AG04450 (cell line): ENCODE data around the gene PNPLA5. TPM values are rescaled to one million over a fixed set of nuclear protein-coding genes. Genes with fewer than 3 reads are reported as not detected.

Experiments
- CTCF ChIA-PET: fragments of 300-600, 350-600 bp; formaldehyde crosslinking; extraction: SDS; loops from one replicate; lab custom pipeline; 2022; ENCODE audit warnings: antibody characterized with exemption, inconsistent platforms; lab: Charles Lee
- POLR2A ChIA-PET: fragments of 350-600 bp; formaldehyde crosslinking; extraction: SDS; loops from one replicate; lab custom pipeline; 2021; ENCODE audit warnings: antibody characterized with exemption, inconsistent platforms; lab: Yijun Ruan, JAX
- DNase-seq: peaks from one replicate; pipeline ENCODE4 v3.0.0-alpha.2; 2011; ENCODE audit warnings: low read depth, low spot score
- H3K27ac ChIP-seq: one replicate; pipeline ENCODE4 v1.5.1; 2012; ENCODE audit warnings: low read depth, low read length, control low read depth
- H3K27me3 ChIP-seq: one replicate; pipeline ENCODE4 v1.6.0; 2012; ENCODE audit warnings: low read length; ENCODE audit not compliant: control insufficient read depth, insufficient read depth
- H3K4me3 ChIP-seq: 2 replicates; pipeline ENCODE4 v1.5.1; 2011; ENCODE audit warnings: mild to moderate bottlenecking, low read depth, low read length, control low read depth
- H3K9me3 ChIP-seq: 2 replicates; pipeline ENCODE4 v1.5.1; 2012; ENCODE audit warnings: low read length; ENCODE audit not compliant: control insufficient read depth, insufficient read depth
- polyA plus RNA-seq: library from polyadenylated mRNA; depleted of rRNA; stranded (reverse); fragments of >200 nt; gene quantifications from 2 replicates; pipeline ENCODE4 v1.2.3, GENCODE V29; 2011
- TF ChIP-seq, protein P1 (sequence below): IDR thresholded peaks from 2 replicates; pipeline ENCODE4 v1.5.1; 2011; ENCODE audit warnings: low read depth, low read length, control low read depth, inconsistent platforms

PNPLA5 gene
- polyA plus RNA-seq, 1 experiment: 0.12 TPM

DNA sequence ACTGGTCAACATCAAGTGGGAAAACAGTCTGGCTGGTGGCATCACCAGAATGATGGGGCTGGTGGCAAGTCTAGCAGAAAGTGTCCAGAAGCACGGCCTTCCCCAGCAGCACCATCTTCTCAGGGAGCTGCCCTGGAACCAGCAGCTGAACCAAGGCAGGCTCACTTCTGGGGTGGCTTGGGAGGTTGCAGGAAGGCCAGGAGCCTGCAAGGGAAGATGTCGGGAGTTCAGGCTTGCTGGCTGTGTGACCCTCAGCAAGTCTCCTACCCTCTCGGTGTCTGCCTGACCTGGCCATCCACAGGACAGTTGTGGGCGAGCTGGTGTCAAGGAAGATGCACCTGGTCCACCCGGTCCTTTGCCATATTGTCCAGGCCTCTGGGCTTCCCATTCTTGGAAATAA, 2.3 kb upstream of the PNPLA5 start:
- Histone ChIP-seq H3K27ac (no peak overlapping the region), H3K9me3 (no peaks in the 10 kb centered on the region; the same call in 1 of the 2 replicates), H3K27me3 (peaks cover 26% of the 10 kb centered on the region), H3K4me3 (no peak overlapping the region)
- ChIA-PET CTCF (no interaction called here), POLR2A (no interaction called here)
- DNase-seq: no peak
- TF ChIP-seq, protein P1, sequence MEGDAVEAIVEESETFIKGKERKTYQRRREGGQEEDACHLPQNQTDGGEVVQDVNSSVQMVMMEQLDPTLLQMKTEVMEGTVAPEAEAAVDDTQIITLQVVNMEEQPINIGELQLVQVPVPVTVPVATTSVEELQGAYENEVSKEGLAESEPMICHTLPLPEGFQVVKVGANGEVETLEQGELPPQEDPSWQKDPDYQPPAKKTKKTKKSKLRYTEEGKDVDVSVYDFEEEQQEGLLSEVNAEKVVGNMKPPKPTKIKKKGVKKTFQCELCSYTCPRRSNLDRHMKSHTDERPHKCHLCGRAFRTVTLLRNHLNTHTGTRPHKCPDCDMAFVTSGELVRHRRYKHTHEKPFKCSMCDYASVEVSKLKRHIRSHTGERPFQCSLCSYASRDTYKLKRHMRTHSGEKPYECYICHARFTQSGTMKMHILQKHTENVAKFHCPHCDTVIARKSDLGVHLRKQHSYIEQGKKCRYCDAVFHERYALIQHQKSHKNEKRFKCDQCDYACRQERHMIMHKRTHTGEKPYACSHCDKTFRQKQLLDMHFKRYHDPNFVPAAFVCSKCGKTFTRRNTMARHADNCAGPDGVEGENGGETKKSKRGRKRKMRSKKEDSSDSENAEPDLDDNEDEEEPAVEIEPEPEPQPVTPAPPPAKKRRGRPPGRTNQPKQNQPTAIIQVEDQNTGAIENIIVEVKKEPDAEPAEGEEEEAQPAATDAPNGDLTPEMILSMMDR: no peak

DNA sequence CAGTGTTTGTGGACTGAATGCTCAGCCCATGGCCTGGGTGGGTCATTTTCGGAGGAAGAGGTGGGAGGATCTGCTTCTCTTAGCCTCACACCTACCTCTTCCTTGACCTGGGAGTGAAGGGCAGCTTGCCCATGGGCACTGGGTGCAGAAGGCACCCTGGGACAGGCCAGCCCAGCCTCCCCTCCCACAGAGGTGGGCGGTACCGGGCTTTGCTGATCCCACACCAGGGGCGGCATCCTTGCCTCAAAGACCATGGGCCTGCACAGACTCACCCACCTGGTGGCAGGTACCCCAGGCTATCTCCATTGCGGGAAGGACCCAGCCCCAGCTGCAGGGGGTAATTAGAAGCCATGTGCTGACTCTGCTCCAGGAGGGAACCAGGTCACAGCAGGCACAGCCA, 1.5 kb upstream of the PNPLA5 start:
- POLR2A ChIA-PET: no interaction called here
- Histone ChIP-seq H3K27me3 (peaks cover 30% of the 10 kb centered on the region), H3K4me3 (no peak overlapping the region), H3K27ac (no peak overlapping the region), H3K9me3 (no peaks in the 10 kb centered on the region; the same call in 1 of the 2 replicates)
- TF ChIP-seq, protein P1: no peak
- DNase-seq: no peak
- CTCF ChIA-PET: no interaction called here

DNA sequence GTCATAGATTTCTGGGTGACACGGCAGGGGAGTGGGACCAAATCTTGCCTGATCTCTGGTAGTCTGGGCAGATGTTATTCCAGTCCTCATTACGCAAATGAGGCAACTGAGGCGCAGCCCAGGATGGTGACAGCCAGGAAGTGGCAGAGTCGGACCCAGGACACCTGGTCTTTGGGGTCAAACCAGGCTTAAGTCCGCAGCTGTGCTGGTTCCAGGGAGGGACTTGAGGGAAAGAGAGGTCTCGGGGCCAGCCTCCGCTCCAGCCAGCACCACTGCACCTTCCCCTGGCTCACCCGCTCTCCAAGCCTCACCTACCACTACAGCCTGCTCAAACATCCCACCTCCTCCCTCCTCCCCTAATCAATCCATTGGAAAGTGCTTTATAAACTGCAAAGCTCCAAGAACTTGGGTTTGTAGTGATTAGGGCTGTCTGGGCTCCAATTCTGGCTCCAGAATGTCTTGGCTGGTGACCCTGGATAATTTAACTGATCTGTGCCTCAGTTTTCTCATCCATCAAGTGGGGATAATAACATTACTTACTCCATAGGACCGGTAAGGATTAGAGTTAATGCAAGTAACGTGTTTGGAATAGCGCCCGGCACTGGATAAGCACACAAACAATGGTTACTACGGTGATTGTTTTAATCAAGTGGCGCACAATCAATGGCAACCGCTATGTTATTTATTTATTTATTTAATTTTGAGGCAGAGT, 526 bp upstream of the PNPLA5 start:
- H3K27me3 ChIP-seq: peaks cover 34% of the 10 kb centered on the region
- TF ChIP-seq, protein P1: no peak
- ChIA-PET CTCF (no interaction called here), POLR2A (no interaction called here)
- no peaks in the 10 kb centered on the region; the same call in 1 of the 2 replicates for H3K9me3 ChIP-seq
- DNase-seq: no peak
- no peak overlapping the region for H3K4me3 ChIP-seq
- H3K27ac ChIP-seq: no peak overlapping the region

DNA sequence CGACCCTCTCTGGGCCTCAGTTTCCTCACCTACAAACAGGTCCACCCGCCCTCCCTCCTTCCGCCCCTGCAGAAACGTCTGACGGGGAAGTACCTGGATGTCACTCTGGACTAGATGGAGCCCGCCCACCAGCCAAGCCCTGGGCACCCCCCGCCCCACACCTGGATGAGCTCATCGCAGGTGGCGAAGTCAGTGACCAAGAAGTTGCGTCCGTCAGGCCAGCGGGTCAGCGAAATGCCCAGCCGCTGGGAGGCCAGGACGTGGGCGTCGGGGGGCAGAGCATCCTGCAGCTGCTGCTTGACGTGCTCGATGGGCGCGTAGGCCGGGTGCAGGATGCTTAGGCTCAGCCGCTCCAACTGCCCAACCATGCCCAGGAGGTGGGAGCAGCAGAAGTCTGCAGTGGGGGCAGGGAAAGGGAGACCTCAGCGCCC, 897 bp downstream of the PNPLA5 start:
- peaks cover 38% of the 10 kb centered on the region for H3K27me3 ChIP-seq
- H3K4me3 ChIP-seq: peak overlapping the region; percentile 45
- TF ChIP-seq, protein P1: no peak
- DNase-seq: no peak
- CTCF ChIA-PET: interaction anchor here (0.6 kb wide), 1 partner anchor 67 kb away, joined by 4 read pairs; no protein-coding TSS in a partner anchor
- POLR2A ChIA-PET: no interaction called here
- no peaks in the 10 kb centered on the region; the same call in 1 of the 2 replicates for H3K9me3 ChIP-seq
- no peak overlapping the region for H3K27ac ChIP-seq

DNA sequence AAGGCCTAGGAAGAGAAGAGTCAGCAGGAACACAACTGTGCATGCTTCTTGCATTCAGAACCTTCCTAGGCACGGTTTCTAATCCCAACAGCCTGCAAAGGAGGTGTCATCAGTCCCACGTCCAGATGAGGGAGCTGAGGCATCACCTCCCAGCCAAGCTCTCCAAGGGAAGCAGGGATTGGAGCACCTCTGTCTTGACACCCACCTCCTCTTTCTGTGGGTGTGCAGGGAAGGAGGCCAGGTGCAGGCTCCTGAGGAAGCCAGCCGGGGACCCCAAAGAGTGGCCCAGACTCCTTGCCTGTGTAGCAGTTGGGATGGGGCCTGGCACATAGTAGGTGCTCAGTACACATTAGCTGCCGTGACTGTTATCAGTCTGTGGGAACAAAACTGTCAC, 2.0 kb downstream of the PNPLA5 start:
- TF ChIP-seq, protein P1: peak; percentile 29
- Histone ChIP-seq H3K27me3 (peaks cover 38% of the 10 kb centered on the region), H3K4me3 (no peak overlapping the region), H3K9me3 (no peaks in the 10 kb centered on the region; the same call in 1 of the 2 replicates), H3K27ac (no peak overlapping the region)
- no peak for DNase-seq
- ChIA-PET POLR2A (no interaction called here), CTCF (interaction anchor here (1.8 kb wide), 1 partner anchor 56 kb away, joined by 11 read pairs; no protein-coding TSS in a partner anchor)
